Breast epithelium (tissue), 4 donors: ENCODE measurements around the gene SBNO1. TPM values are rescaled to one million over a fixed set of nuclear protein-coding genes. Genes with fewer than 3 reads are reported as not detected.
"Not testable (repeated sequence)": the region's sequence is repeated elsewhere in the genome, so short reads cannot be mapped to it uniquely, and the experiment has no call there.

ENCODE experiments used
- DNase-seq, 2 donors: peaks; one replicate each; pipeline ENCODE4 v3.0.0-alpha.2; 2019; ENCODE audit warnings: low spot score in 2 of 2
- H3K27ac ChIP-seq, 2 donors: fragments of 200-600 bp; sonication (generic) in 1 of 2; one replicate each; pipeline ENCODE4 v1.5.1; 2016 to 2019; ENCODE audit warnings: mild to moderate bottlenecking in 1 of 2
- H3K27me3 ChIP-seq, 2 donors: fragments of 200-600 bp; sonication (generic) in 1 of 2; one replicate each; pipeline versions ENCODE4 v1.5.1 to v1.6.0; 2017 to 2019; ENCODE audit warnings: control low read depth in 1 of 2, mild to moderate bottlenecking in 1 of 2
- H3K36me3 ChIP-seq: fragments of 200-600 bp; one replicate; pipeline ENCODE4 v1.5.1; 2019
- H3K4me1 ChIP-seq, 2 donors: fragments of 200-600 bp; sonication (generic); one replicate each; pipeline ENCODE4 v1.5.1; 2016 to 2019; ENCODE audit warnings: control low read depth in 1 of 2
- H3K4me3 ChIP-seq, 3 donors: fragments of 200-600 bp; sonication (generic); 1 replicate in 2 of 3; 2 replicates in 1 of 3; pipeline ENCODE4 v1.5.1; 2016 to 2019; ENCODE audit warnings: mild to moderate bottlenecking in 3 of 3, moderate library complexity in 2 of 3
- H3K9me3 ChIP-seq, 2 donors: fragments of 200-600 bp; sonication (generic) in 1 of 2; one replicate each; pipeline ENCODE4 v1.5.1; 2016 to 2019; ENCODE audit warnings: control low read depth in 1 of 2
- POLR2A ChIP-seq: fragments of 450-650 bp; IDR thresholded peaks from one replicate; pipeline ENCODE4 v1.6.1; 2016; ENCODE audit warnings: antibody characterized with exemption, mild to moderate bottlenecking, moderate library complexity
- POLR2AphosphoS5 ChIP-seq, 3 donors: sonication (generic); formaldehyde crosslinking; IDR thresholded peaks; one replicate each; pipeline ENCODE4 v1.6.1; 2017; ENCODE audit warnings: antibody characterized with exemption in 3 of 3
- intact Hi-C: fragments of 100-400 bp; cut with DNase I; formaldehyde crosslinking; loops from one replicate; pipeline ENCODE4 v1.15.1; 2023; ENCODE audit warnings: low total_unique reads
- total RNA-seq, 3 donors: library from RNA; depleted of rRNA; stranded (reverse); fragments of >200 nt; gene quantifications; one replicate each; pipeline ENCODE4 v1.1.0, GENCODE V29; 2016
- TF ChIP-seq, protein P1 (sequence below), 3 donors: fragments of 450-650 bp; IDR thresholded peaks; one replicate each; pipeline ENCODE4 v1.5.1; 2016 to 2017; ENCODE audit warnings: antibody characterized with exemption in 3 of 3, mild to moderate bottlenecking in 3 of 3, moderate library complexity in 3 of 3

SBNO1 gene
- total RNA-seq, 3 donors from 2014 or later, result 20.3 to 31.0 (median 22.9) TPM

DNA sequence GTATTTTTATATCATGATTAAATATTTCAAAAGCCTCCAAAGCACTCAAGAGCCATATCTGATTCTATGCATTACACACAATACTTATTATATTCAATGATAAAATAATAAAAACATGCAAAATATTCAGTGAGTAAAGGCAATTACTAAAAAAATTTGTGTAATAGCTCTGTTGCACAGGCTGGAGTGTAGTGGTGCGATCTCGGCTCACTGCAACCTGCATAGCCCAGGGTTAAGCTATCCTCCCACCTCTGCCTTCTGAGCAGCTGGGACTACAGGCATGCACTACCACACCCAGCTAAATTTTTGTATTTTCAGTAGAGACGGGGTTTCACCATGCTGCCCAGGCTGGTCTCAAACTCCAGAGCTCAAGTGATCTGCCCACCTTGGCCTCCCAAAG lies 45.4 kb downstream of the SBNO1 start:
- H3K9me3 ChIP-seq, result no peaks in the 10 kb centered on the region
- H3K27ac ChIP-seq, result no peak overlapping the region
- TF ChIP-seq POLR2A, result no peak
- TF ChIP-seq, protein P1, sequence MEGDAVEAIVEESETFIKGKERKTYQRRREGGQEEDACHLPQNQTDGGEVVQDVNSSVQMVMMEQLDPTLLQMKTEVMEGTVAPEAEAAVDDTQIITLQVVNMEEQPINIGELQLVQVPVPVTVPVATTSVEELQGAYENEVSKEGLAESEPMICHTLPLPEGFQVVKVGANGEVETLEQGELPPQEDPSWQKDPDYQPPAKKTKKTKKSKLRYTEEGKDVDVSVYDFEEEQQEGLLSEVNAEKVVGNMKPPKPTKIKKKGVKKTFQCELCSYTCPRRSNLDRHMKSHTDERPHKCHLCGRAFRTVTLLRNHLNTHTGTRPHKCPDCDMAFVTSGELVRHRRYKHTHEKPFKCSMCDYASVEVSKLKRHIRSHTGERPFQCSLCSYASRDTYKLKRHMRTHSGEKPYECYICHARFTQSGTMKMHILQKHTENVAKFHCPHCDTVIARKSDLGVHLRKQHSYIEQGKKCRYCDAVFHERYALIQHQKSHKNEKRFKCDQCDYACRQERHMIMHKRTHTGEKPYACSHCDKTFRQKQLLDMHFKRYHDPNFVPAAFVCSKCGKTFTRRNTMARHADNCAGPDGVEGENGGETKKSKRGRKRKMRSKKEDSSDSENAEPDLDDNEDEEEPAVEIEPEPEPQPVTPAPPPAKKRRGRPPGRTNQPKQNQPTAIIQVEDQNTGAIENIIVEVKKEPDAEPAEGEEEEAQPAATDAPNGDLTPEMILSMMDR (IDR thresholded peaks at IDR 0.05), result no peak
- no peak for TF ChIP-seq POLR2AphosphoS5 (IDR thresholded peaks at IDR 0.05)
- H3K36me3 ChIP-seq, result peaks cover 9% of the 10 kb centered on the region
- intact Hi-C loops, result no loop called here
- DNase-seq, result no peak
- no peaks in the 10 kb centered on the region for H3K4me1 ChIP-seq
- no peak overlapping the region for H3K4me3 ChIP-seq
- no peaks in the 10 kb centered on the region for H3K27me3 ChIP-seq

DNA sequence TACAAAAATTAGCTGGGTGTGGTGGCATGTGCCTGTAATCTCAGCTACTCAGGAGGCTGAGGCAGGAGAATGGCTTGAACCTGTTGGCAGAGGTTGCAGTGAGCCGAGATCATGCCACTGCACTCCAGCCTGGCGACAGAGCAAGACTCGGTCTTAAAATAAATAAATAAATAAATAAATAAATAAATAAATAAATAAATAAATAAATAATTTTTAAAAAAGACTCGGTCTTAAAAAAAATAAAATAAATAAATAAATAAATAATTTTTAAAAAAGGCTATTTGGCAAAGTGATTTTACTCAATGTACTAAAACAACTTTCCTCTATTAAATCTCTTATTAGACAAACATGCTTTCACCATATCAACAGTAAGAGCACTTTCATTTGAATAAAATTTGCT lies 51.6 kb downstream of the SBNO1 start:
- H3K4me1 ChIP-seq, H3K27me3 ChIP-seq, DNase-seq, H3K9me3 ChIP-seq, H3K4me3 ChIP-seq, H3K27ac ChIP-seq, intact Hi-C loops: not testable (repeated sequence)
- peaks cover 11% of the 10 kb centered on the region for H3K36me3 ChIP-seq

DNA sequence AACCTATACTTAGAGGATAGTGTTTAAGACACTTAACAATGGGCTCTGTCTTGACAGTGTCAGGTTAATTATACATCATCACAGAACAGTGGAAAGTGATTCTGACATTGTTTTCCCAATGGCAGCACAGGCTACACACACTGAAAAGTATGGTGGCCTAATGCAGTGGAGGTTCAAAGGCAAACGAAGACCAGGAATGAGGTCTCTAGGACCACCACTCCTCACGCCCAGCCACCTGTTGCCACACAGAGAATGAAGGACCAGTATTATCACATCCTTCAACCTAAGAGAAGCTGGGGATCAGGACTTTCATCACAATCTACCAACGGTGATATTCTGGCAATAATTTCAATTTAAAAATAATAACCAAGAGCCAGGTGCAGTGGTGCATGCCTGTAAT lies 58.4 kb downstream of the SBNO1 start:
- no peak overlapping the region for H3K4me3 ChIP-seq
- H3K9me3 ChIP-seq, result no peaks in the 10 kb centered on the region
- H3K4me1 ChIP-seq, result no peaks in the 10 kb centered on the region
- no peaks in the 10 kb centered on the region for H3K27me3 ChIP-seq
- H3K27ac ChIP-seq, result no peak overlapping the region
- TF ChIP-seq, protein P1 (IDR thresholded peaks at IDR 0.05), result no peak
- TF ChIP-seq POLR2AphosphoS5 (IDR thresholded peaks at IDR 0.05), result no peak
- TF ChIP-seq POLR2A, result no peak
- DNase-seq, result no peak
- peaks cover 12% of the 10 kb centered on the region for H3K36me3 ChIP-seq
- intact Hi-C loops, result no loop called here

DNA sequence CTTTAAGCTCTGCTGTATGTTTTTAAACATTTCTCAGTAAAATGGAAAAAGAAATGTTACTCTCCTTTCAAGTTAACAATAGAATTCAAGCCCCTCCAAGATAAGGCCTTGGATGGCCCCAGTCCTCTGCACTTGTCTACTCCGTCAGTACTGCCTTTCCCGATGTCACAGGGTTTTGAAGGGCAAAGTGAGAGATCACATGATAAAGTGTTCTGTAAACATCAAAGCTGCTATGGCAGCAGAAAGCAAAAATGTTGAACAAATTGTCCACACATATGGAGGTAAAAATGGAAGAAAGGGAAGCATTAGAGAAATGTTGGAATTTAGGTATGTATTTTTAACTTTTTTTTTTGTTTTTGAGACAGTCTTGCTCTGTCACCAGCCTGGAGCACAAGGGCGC lies 59.5 kb downstream of the SBNO1 start:
- intact Hi-C loops, result no loop called here
- Histone ChIP-seq H3K4me1 (no peaks in the 10 kb centered on the region), H3K27me3 (no peaks in the 10 kb centered on the region), H3K36me3 (peaks cover 5% of the 10 kb centered on the region), H3K9me3 (no peaks in the 10 kb centered on the region), H3K4me3 (no peak overlapping the region), H3K27ac (no peak overlapping the region)
- no peak for TF ChIP-seq POLR2A
- TF ChIP-seq, protein P1 (IDR thresholded peaks at IDR 0.05), result no peak
- TF ChIP-seq POLR2AphosphoS5 (IDR thresholded peaks at IDR 0.05), result no peak
- DNase-seq, result no peak

DNA sequence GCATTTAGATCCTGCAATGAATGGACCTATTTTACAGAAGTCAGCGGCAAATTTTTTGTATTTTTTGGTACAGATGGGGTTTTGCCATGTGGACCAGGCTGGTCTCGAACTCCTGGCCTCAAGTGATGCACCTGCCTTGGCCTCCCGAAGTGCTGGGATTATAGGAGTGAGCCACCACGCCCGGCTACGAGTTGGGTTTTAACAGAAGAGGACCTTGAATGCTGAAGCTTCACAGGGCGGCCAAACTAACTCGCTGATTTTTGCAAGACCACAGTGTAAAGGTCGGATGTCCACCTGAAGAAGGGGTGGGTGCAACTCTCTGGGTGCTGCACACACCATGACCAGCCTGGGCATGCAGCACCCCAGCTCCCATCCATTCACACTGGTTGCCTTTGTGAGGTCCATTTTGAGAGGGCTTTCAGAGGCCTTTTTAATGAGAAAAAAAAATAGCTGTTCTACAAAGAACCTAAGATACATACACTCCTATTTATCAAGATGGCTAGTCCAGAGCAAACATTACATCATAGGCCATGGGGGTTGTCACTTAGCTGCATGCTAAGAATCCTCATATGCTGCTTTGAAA lies 71.4 kb downstream of the SBNO1 start:
- no peak for DNase-seq
- intact Hi-C loops, result no loop called here
- H3K4me1 ChIP-seq, result no peaks in the 10 kb centered on the region
- H3K27ac ChIP-seq, result no peak overlapping the region
- TF ChIP-seq, protein P1 (IDR thresholded peaks at IDR 0.05), result no peak
- no peak for TF ChIP-seq POLR2A
- H3K9me3 ChIP-seq, result no peaks in the 10 kb centered on the region
- peaks cover 7% of the 10 kb centered on the region for H3K36me3 ChIP-seq
- no peak overlapping the region for H3K4me3 ChIP-seq
- H3K27me3 ChIP-seq, result no peaks in the 10 kb centered on the region

DNA sequence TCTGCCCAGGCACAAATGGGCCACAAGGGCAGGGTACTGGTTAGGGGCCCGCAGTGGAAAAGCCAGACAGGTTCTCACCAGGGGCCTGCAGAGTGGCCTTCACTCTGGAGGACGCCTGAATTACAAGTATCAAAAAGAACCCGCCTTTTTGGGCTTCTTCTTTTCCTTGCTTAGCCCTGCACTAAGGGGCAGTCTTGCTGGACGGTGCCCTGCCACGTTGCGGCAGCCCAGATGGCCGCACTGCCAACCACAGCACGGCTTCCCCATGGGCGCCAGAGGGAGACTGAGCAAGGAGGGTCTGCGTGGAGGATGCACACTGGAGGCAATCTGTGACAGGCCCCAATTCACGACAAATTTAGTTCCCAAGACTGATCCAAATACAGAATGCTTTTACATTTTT lies 74.7 kb downstream of the SBNO1 start:
- no peaks in the 10 kb centered on the region for H3K9me3 ChIP-seq
- no peaks in the 10 kb centered on the region for H3K27me3 ChIP-seq
- H3K4me1 ChIP-seq, result no peaks in the 10 kb centered on the region
- no peak overlapping the region for H3K4me3 ChIP-seq
- no peak for TF ChIP-seq POLR2AphosphoS5 (IDR thresholded peaks at IDR 0.05)
- TF ChIP-seq, protein P1 (IDR thresholded peaks at IDR 0.05), result no peak
- TF ChIP-seq POLR2A, result no peak
- intact Hi-C loops, result no loop called here
- no peak overlapping the region for H3K27ac ChIP-seq
- no peak for DNase-seq
- no peaks in the 10 kb centered on the region for H3K36me3 ChIP-seq
